Osteoblast (primary cell): ENCODE data around the gene PABPN1L. TPM values are rescaled to one million over a fixed set of nuclear protein-coding genes. Genes with fewer than 3 reads are reported as not detected.

ENCODE experiments used
- DNase-seq: peaks from one replicate; pipeline ENCODE4 v3.0.0; 2011; ENCODE audit warnings: low spot score, mixed read lengths; ENCODE audit not compliant: insufficient read length; ENCODE audit errors: missing footprints
- H2AFZ ChIP-seq: 2 replicates; pipeline ENCODE4 v1.6.0; 2011; ENCODE audit warnings: mild to moderate bottlenecking, low read length
- H3K27ac ChIP-seq: 2 replicates; pipeline ENCODE4 v1.5.1; 2011; ENCODE audit warnings: mild to moderate bottlenecking, low read depth, low read length, moderate library complexity
- H3K27me3 ChIP-seq: 2 replicates; pipeline ENCODE4 v1.6.0; 2012; ENCODE audit warnings: mild to moderate bottlenecking, control low read depth, inconsistent platforms, low read length, moderate library complexity; ENCODE audit not compliant: insufficient read depth
- H3K36me3 ChIP-seq: 2 replicates; pipeline ENCODE4 v1.5.1; 2011; ENCODE audit warnings: mild to moderate bottlenecking, low read length, control low read depth, moderate library complexity; ENCODE audit not compliant: insufficient read depth
- H3K4me1 ChIP-seq: 2 replicates; pipeline ENCODE4 v1.5.1; 2011; ENCODE audit warnings: mild to moderate bottlenecking, low read length, control low read depth, moderate library complexity; ENCODE audit not compliant: insufficient read depth
- H3K4me2 ChIP-seq: 2 replicates; pipeline ENCODE4 v1.6.0; 2011; ENCODE audit warnings: mild to moderate bottlenecking, low read length; ENCODE audit not compliant: insufficient read depth
- H3K4me3 ChIP-seq: fragments of 200-600 bp; sonication (generic); 3 replicates; pipeline ENCODE4 v1.5.1; 2012; ENCODE audit warnings: mild to moderate bottlenecking, low read length, inconsistent platforms; ENCODE audit not compliant: insufficient read depth
- H3K79me2 ChIP-seq: 2 replicates; pipeline ENCODE4 v1.6.0; 2012; ENCODE audit warnings: mild to moderate bottlenecking, low read length, control low read depth, inconsistent platforms; ENCODE audit not compliant: insufficient read depth
- H3K9me3 ChIP-seq: 2 replicates; pipeline ENCODE4 v1.5.1; 2011; ENCODE audit warnings: low read depth, low read length, control low read depth
- H4K20me1 ChIP-seq: 2 replicates; pipeline ENCODE4 v1.6.0; 2012; ENCODE audit warnings: mild to moderate bottlenecking, low read length, control low read depth; ENCODE audit not compliant: insufficient read depth
- total RNA-seq: library from RNA; depleted of rRNA; stranded (reverse); fragments of >200 nt; gene quantifications from 2 replicates; pipeline ENCODE4 v1.2.3, GENCODE V29; 2012
- TF ChIP-seq, protein P1 (sequence below): IDR thresholded peaks from 2 replicates; pipeline ENCODE4 v1.5.1; 2011; ENCODE audit warnings: mild to moderate bottlenecking, low read depth, low read length, moderate library complexity; ENCODE audit errors: extremely low read depth

Gene PABPN1L
- total RNA-seq, 1 donor: not detected

DNA sequence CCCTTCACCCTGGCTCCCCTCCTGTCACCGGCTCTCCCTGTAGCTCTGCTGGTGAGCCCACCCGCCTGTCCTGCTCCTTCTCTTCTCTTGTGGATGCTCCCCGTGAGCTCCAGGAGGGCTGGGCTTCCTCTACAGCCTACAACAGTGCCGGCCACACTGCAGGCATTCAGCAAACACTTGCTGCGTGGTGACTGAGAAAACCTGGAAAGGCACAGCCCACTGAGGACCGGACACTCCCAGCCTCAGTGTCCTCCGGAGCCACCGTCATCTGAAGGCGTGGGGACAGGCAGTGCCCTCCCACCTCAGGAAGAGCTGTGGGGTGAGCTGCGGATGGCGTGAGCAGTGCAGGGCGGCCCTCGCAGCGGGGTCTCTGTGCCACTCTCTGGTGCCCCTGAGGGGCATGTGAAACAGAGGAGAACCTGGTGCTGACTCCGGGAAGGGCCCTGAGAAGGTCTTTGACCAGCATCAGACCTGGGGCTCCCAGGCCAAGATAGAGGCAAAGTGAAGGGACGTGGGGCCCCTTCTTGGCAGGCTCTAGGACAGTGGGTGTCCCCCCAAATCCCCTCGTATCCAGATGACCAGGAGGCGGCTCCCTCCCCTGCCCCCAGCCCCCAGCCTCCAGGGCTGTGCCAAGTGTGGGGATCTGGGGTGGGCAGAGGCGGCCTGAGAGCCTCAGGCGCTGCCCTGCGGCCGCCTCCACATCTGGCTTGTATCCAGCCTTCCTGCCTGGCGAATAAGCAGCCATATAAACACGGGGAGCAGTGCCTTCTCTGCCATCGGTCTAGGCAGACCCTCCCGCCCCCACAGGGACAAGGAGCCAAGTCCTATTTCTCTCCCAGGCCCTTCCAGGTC is 44.0 kb upstream of the PABPN1L start:
- H3K4me2 ChIP-seq: no peak overlapping the region
- TF ChIP-seq, protein P1, sequence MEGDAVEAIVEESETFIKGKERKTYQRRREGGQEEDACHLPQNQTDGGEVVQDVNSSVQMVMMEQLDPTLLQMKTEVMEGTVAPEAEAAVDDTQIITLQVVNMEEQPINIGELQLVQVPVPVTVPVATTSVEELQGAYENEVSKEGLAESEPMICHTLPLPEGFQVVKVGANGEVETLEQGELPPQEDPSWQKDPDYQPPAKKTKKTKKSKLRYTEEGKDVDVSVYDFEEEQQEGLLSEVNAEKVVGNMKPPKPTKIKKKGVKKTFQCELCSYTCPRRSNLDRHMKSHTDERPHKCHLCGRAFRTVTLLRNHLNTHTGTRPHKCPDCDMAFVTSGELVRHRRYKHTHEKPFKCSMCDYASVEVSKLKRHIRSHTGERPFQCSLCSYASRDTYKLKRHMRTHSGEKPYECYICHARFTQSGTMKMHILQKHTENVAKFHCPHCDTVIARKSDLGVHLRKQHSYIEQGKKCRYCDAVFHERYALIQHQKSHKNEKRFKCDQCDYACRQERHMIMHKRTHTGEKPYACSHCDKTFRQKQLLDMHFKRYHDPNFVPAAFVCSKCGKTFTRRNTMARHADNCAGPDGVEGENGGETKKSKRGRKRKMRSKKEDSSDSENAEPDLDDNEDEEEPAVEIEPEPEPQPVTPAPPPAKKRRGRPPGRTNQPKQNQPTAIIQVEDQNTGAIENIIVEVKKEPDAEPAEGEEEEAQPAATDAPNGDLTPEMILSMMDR: no peak

DNA sequence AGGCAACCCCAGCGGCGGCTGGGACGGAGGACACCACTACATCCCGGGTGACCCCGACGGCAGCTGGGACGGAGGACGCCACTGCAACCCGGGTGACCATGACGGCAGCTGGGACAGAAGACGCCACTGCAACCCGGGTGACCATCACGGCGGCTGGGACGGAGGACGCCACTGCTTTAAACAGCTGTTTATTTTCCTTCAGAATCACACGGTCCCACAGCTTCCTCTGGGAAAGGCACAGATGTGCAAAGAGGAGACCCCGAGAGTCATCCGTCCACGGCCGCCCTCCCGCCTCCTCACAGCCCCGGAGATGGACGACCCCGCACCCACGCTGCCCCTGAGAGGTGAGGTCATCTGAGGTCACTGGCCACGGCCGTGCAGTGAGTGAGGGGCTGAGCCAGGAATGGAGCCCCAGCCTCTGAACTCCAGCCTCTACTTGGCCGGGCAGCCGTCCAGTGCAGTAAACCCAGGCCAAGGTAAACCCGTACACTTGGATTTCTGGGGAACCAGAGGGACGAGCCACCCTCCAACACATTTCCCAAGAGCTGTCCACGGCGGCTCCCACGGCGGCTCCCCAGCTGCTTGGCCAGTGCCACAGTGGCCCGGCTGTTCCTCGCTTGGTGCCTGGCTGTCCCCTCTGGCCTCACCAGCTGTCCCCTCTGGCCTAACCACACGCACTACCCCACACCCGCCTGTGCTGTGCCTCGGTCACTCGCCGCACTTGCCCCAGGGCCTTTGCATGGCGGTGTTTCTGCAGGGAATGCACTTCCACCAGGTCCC is 43.2 kb upstream of the PABPN1L start:
- H3K27me3 ChIP-seq: peaks cover 16% of the 10 kb centered on the region

More for the DNA sequence above, 44.0 kb upstream of the PABPN1L start:
- Histone ChIP-seq H3K27ac (no peak overlapping the region), H3K36me3 (no peaks in the 10 kb centered on the region), H3K9me3 (no peaks in the 10 kb centered on the region), H2AFZ (no peak overlapping the region), H3K79me2 (no peaks in the 10 kb centered on the region), H3K4me3 (no peak overlapping the region), H4K20me1 (no peaks in the 10 kb centered on the region), H3K4me1 (peaks cover 4% of the 10 kb centered on the region), H3K27me3 (peaks cover 16% of the 10 kb centered on the region)
- peak; percentile 92 for DNase-seq

DNA sequence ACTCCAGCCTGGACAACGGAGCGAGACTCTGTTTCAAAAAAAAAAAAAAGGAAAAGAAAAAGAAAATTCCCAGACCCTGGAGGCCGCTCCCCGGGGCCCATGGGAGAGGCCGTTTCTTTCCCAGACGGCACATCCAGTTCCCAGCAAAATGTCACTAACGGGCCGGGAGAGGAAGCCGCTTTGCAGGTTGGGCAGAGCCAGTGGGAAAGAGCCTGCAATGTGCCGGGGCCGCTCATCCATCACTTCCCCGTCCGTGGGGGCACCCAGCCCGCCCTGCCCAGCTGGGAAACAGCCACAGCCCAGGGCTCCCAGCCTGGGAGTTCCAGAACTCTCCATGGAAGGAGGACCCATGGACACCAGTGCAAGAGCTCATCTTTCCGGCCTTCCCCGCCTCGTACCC is 41.8 kb upstream of the PABPN1L start:
- Histone ChIP-seq H3K27me3 (peaks cover 16% of the 10 kb centered on the region), H3K4me3 (no peak overlapping the region), H3K79me2 (no peaks in the 10 kb centered on the region), H3K36me3 (no peaks in the 10 kb centered on the region), H3K9me3 (no peaks in the 10 kb centered on the region), H3K4me2 (no peak overlapping the region), H2AFZ (no peak overlapping the region), H3K27ac (no peak overlapping the region), H4K20me1 (no peaks in the 10 kb centered on the region), H3K4me1 (no peaks in the 10 kb centered on the region)
- no peak for DNase-seq
- TF ChIP-seq, protein P1: no peak

More for the DNA sequence above, 43.2 kb upstream of the PABPN1L start:
- H2AFZ ChIP-seq: no peak overlapping the region
- TF ChIP-seq, protein P1: no peak
- no peaks in the 10 kb centered on the region for H3K36me3 ChIP-seq
- no peak overlapping the region for H3K27ac ChIP-seq
- H3K9me3 ChIP-seq: no peaks in the 10 kb centered on the region
- no peak for DNase-seq
- no peak overlapping the region for H3K4me2 ChIP-seq
- no peaks in the 10 kb centered on the region for H3K79me2 ChIP-seq
- no peaks in the 10 kb centered on the region for H4K20me1 ChIP-seq
- H3K4me3 ChIP-seq: no peak overlapping the region
- H3K4me1 ChIP-seq: peaks cover 4% of the 10 kb centered on the region

DNA sequence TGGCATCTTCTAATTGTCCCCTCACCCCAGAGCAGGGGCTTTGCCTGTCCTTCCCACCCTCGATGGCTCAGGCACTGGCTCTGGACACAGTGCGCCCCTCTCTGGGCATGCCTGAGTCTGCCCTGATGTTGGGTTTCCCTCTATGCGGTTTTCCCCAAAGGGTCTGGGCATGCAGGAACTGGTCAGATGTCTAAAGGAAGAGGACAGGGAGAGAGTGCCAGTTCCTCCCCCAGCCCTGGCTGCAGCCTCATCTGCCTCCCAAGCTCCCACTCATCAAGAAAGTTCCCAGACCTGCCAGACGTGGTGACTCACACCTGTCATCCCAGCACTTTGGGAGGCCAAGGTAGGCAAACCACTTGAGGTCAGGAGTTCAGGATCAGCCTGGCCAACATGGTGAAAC is 41.3 kb upstream of the PABPN1L start:
- TF ChIP-seq, protein P1: no peak
- no peak overlapping the region for H3K4me3 ChIP-seq
- H3K4me2 ChIP-seq: no peak overlapping the region
- peak; percentile 94 for DNase-seq
- H3K36me3 ChIP-seq: no peaks in the 10 kb centered on the region
- H3K9me3 ChIP-seq: no peaks in the 10 kb centered on the region
- no peak overlapping the region for H2AFZ ChIP-seq
- no peak overlapping the region for H3K27ac ChIP-seq
- H3K79me2 ChIP-seq: no peaks in the 10 kb centered on the region
- H4K20me1 ChIP-seq: no peaks in the 10 kb centered on the region
- peaks cover 16% of the 10 kb centered on the region for H3K27me3 ChIP-seq
- H3K4me1 ChIP-seq: no peaks in the 10 kb centered on the region
